C4-2B (cell line): ENCODE measurements around the gene ELANE.

ENCODE experiments used
- ZFX ChIP-seq: fragments of 450-650 bp; IDR thresholded peaks from 2 replicates; pipeline ENCODE4 v1.6.1; 2017
- TF ChIP-seq, protein P1 (sequence below): fragments of 450-650 bp; conservative IDR thresholded peaks from 2 replicates; pipeline ENCODE4 v1.5.1; 2017; ENCODE audit warnings: mild to moderate bottlenecking

DNA sequence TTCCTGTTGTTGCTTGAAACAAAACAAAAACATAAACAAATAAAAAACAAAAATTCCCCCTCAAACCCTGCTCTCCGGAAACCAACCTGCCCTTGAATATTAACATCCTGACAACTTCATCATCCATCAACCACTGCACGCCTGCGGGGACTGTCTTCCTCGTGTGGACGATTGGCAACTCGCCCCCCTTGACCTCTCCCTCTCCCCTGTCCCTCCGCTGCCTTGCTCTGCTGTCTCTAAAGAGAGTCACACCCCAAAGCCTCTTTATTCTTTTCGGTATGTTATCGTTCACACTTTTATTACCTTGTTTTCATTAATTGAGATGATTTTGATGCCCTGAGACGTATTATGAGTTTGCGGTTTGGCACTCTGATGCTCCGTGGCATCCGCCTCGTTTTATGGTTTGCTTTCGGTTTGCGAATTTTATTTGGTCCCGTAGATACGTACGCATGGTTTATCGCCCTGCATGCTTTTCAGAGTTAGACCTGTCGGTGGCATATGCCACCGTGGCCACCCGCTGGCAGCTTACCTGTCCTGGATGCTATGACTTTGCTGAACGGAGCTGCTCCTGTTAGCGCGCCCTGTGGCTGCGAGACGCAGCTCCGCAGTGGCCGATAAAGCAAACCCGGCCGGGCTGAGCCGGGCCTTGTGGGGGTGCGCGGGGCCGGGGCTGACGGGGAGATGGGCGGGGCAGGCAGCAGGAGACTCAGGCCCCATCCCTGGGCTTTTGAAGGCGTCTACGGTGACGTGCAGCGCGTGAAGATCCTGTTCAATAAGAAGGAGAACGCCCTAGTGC is 44.3 kb upstream of the ELANE start:
- TF ChIP-seq, protein P1, sequence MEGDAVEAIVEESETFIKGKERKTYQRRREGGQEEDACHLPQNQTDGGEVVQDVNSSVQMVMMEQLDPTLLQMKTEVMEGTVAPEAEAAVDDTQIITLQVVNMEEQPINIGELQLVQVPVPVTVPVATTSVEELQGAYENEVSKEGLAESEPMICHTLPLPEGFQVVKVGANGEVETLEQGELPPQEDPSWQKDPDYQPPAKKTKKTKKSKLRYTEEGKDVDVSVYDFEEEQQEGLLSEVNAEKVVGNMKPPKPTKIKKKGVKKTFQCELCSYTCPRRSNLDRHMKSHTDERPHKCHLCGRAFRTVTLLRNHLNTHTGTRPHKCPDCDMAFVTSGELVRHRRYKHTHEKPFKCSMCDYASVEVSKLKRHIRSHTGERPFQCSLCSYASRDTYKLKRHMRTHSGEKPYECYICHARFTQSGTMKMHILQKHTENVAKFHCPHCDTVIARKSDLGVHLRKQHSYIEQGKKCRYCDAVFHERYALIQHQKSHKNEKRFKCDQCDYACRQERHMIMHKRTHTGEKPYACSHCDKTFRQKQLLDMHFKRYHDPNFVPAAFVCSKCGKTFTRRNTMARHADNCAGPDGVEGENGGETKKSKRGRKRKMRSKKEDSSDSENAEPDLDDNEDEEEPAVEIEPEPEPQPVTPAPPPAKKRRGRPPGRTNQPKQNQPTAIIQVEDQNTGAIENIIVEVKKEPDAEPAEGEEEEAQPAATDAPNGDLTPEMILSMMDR = no peak
- TF ChIP-seq ZFX = no peak
